ENCODE data around the gene CDHR3.

CDHR3 gene

GRCh38 chr7:106068986-106069385 is 105.9 kb downstream of the CDHR3 start:
- DNase-seq, result peak; percentile 86

GRCh38 chr7:106069471-106070200 is 106.6 kb downstream of the CDHR3 start:
- no peak for DNase-seq

DNA sequence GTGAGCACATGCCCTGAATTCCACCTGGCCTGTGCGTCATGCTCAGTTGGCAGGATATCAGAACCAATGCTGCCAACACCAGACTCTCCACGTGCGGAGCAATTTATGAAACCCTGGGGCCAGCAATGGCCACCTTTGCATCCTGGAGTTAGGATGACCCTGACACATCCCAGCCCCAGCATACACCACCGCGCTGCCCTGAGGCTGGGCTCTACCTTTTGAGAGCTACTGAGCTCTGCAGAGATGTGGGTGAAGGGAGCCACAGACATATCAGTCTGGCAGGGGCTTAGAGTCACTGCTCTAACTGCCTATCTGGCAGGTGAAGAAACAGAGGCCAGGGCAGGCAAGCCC is 107.1 kb downstream of the CDHR3 start:
- DNase-seq, result peak; percentile 64

- no peak for DNase-seq
These were observed 107.6 kb downstream of the CDHR3 start for GRCh38 chr7:106070567-106071254.

GRCh38 chr7:106071356-106071998 is 108.4 kb downstream of the CDHR3 start:
- peak; percentile 9 for DNase-seq

GRCh38 chr7:106071999-106072714 is 109.1 kb downstream of the CDHR3 start:
- peak; percentile 29 for DNase-seq

DNA sequence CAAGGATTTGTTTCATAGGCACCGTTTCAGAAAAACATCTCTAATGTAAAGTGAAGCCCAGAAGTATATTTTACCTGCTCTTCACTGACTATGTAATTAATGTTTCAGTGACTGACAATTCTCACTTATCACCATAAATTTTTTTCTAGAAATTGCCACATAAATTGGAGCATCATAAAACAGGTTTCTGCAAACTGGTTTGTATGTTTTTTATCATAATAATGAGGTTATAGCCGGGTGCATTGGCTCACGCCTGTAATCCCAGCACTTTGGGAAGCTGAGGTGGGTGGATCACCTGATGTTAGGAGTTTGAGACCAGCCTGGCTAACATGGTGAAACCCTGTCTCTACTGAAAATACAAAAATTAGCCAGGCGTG is 109.6 kb downstream of the CDHR3 start:
- no peak for DNase-seq

- no peak for DNase-seq
These were observed 110.6 kb downstream of the CDHR3 start for GRCh38 chr7:106073701-106074100.

DNA sequence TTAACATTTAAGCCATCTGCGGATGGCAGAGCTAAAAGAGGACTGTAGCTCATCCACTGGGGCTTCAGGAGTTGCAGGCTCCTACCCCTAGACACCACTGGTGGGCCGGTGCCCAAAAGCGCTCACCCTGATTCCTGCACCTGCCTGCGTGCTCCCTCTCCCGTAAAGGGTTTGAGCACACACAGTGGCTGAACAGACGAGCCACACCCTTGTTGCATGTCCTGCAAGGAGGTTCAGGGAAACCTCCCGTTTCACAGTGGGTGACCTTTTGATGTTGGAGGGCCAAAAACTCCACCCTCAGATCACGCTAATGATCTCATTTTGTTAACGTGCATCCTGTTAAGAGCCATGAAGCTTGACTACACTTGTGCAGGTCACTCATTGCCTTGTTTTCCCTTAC is 111.2 kb downstream of the CDHR3 start:
- DNase-seq, result no peak

DNA sequence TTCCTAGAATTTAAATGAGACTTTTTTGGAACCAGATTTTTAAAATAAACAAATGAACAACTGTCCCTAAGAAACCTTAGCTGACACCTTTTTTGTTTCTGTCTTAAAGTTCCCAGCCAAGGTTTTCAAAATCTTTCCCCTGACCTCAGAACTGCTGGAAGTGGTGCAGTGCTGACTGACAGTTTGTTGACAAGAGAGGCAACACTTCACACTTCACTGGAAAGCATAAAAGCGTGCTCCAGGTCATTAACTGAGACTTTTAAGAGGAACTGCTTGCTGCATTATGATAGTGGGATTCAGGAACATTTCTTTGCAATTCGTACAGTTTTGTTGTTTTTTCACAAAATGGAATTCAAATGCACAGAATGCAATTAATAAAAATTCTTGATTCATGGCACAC is 112.9 kb downstream of the CDHR3 start:
- DNase-seq, result no peak

- no peak for DNase-seq
These were observed 113.5 kb downstream of the CDHR3 start for GRCh38 chr7:106076537-106076936.

- no peak for DNase-seq
These were observed 117.4 kb downstream of the CDHR3 start for GRCh38 chr7:106080300-106080987.

DNA sequence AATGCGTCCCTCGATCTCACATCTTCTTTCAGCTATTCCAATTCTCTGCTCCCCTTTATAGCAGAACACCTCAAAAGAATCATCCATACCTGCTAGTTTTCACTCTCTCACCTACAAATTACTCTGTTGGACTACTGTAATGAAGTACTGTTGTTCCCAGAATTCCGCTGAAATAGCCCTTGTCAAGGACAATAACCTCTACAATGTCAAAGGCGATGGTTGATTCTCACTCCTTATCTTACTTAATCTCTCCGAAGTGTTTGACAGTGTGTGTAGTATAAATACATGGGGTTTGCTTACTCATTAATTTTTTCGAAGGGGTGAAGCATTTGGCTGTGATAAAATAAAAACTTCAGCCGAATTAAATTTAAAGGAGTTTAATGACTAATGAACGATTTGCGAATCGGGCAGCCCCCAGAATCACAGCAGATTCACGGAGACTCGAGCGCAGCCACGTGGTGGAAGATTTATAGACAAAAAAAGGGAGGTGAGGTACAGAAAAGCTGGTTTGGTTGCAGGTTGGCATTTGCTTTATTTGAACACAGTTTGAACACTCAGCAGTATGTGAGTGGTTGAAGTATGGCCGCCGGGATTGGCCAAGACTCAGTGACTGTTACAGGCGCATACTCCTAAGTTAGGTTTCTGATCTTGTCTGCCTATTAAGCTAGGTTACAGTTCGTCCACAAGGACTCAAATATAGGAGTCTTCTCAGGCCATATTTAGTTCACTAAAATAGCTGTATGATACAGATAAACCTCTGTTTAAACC is 119.2 kb downstream of the CDHR3 start:
- no peak for DNase-seq

Measured in NCI-H226 (cell line).